K562 (cell line): ENCODE results near the gene CCNJL. TPM values are rescaled to one million over a fixed set of nuclear protein-coding genes. Genes with fewer than 3 reads are reported as not detected.

ENCODE experiments used
- ATAC-seq: fragments of 200-7000 bp; cut with Tn5 transposase; 3 replicates; pipeline ENCODE4 v1.9.1; 2020; ENCODE audit warnings: moderate library complexity
- BruUV-seq: library from RNA; stranded (reverse); fragments of 400-500 nt; replicated peaks from 2 replicates; lab custom pipeline; 2021; lab: Mats Ljungman, UMichigan
- CTCF ChIA-PET: fragments of 300-600 bp; formaldehyde crosslinking; extraction: SDS; loops from one replicate; lab custom pipeline; 2021; ENCODE audit warnings: low intra/inter-chr PET ratio; lab: Yijun Ruan, JAX
- POLR2A ChIA-PET: fragments of 300-600, 350-650 bp; sonication (Branson Sonifier 250); formaldehyde crosslinking; extraction: SDS; loops from one replicate; lab custom pipeline; 2021; ENCODE audit warnings: antibody characterized with exemption, inconsistent platforms; lab: Yijun Ruan, JAX
- DNase-seq, 4 experiments: peaks; one replicate each; pipeline versions ENCODE4 v3.0.0 to v3.0.0-alpha.2; 2011 to 2018; ENCODE audit warnings: low spot score in 3 of 4, mixed read lengths in 3 of 4; ENCODE audit errors: extremely low read depth in 1 of 4
- FAIRE-seq: peaks from 2 replicates; lab custom pipeline; 2011; peaks lifted over from hg19 to GRCh38; lab: Jason Lieb, UNC
- H2AFZ ChIP-seq: 2 replicates; pipeline ENCODE4 v1.6.0; 2011; ENCODE audit warnings: low read depth, low read length, control low read depth, inconsistent platforms
- H3K27ac ChIP-seq: fragments of 200-600 bp; 3 replicates; pipeline ENCODE4 v1.8.0; 2011; ENCODE audit warnings: low read depth, mild to moderate bottlenecking, control low read depth, inconsistent platforms, low read length, moderate library complexity, mixed read lengths; ENCODE audit errors: extremely low read depth
- H3K27me3 ChIP-seq, 2 experiments: fragments of 300-600 bp in 1 of 2; 2 replicates in 1 of 2; 3 replicates in 1 of 2; pipeline versions ENCODE4 v1.6.0 to v1.8.0; 2011; ENCODE audit warnings: inconsistent platforms in 2 of 2, low read length in 2 of 2, mild to moderate bottlenecking in 1 of 2, mixed read lengths in 1 of 2, moderate library complexity in 1 of 2; ENCODE audit not compliant: control insufficient read depth in 2 of 2, insufficient read depth in 2 of 2
- H3K36me3 ChIP-seq: fragments of 300-600 bp; 3 replicates; pipeline ENCODE4 v1.8.0; 2011; ENCODE audit warnings: mild to moderate bottlenecking, low read length, inconsistent platforms; ENCODE audit not compliant: control insufficient read depth, insufficient read depth
- H3K4me1 ChIP-seq, 2 experiments: fragments of 200-600 bp in 1 of 2; replicated peaks in 1 of 2; 2 replicates in 1 of 2; 3 replicates in 1 of 2; pipeline versions ENCODE4 v1.5.1 to v1.8.0; 2011; ENCODE audit warnings: inconsistent platforms in 2 of 2, low read length in 2 of 2, mild to moderate bottlenecking in 1 of 2, mixed read lengths in 1 of 2, moderate library complexity in 1 of 2; ENCODE audit not compliant: control insufficient read depth in 2 of 2, insufficient read depth in 2 of 2
- H3K4me2 ChIP-seq: 2 replicates; pipeline ENCODE4 v1.6.1; 2011; ENCODE audit warnings: low read length, control low read depth, inconsistent platforms, mixed read lengths; ENCODE audit not compliant: insufficient read depth
- H3K4me3 ChIP-seq: fragments of 200-600 bp; sonication (generic), shearing (Covaris generic); 2 replicates; pipeline ENCODE4 v1.5.1; 2016; ENCODE audit warnings: control low read depth, inconsistent platforms
- H3K79me2 ChIP-seq: fragments of 200-600 bp; 3 replicates; pipeline ENCODE4 v1.8.0; 2011; ENCODE audit warnings: low read length, inconsistent platforms; ENCODE audit not compliant: control insufficient read depth, insufficient read depth
- H3K9ac ChIP-seq, 2 experiments: 2 replicates each; pipeline versions ENCODE4 v1.6.0 to v1.6.1; 2011; ENCODE audit warnings: low read depth in 2 of 2, low read length in 2 of 2, control low read depth in 1 of 2, inconsistent platforms in 1 of 2, mild to moderate bottlenecking in 1 of 2, mixed read lengths in 1 of 2; ENCODE audit not compliant: insufficient read depth in 1 of 2
- H3K9me1 ChIP-seq: one replicate; pipeline ENCODE4 v1.6.0; 2011; ENCODE audit warnings: inconsistent platforms, mild to moderate bottlenecking, low read length, moderate library complexity; ENCODE audit not compliant: control insufficient read depth, insufficient read depth
- H3K9me3 ChIP-seq: replicated peaks from 2 replicates; pipeline ENCODE4 v1.5.1; 2011; ENCODE audit warnings: low read depth, low read length, inconsistent platforms; ENCODE audit not compliant: control insufficient read depth, insufficient read depth
- H4K20me1 ChIP-seq: replicated peaks from 2 replicates; pipeline ENCODE4 v1.6.1; 2011; ENCODE audit warnings: low read length, inconsistent platforms, mixed read lengths; ENCODE audit not compliant: control insufficient read depth, insufficient read depth
- CBFA2T2 ChIP-seq: fragments of 450-650 bp; conservative IDR thresholded peaks from 2 replicates; pipeline ENCODE4 v1.6.1; 2017; ENCODE audit warnings: mild to moderate bottlenecking
- RAD51 ChIP-seq: fragments of 450-650 bp; IDR thresholded peaks from 2 replicates; pipeline ENCODE4 v1.7.1; 2016; ENCODE audit warnings: low read depth, mild to moderate bottlenecking, borderline replicate concordance
- TOE1 ChIP-seq, 2 experiments: fragments of 450-650 bp in 1 of 2; sonication (generic) in 1 of 2; formaldehyde crosslinking in 1 of 2; IDR thresholded peaks; 2 replicates each; pipeline versions ENCODE4 v1.7.1 to v1.8.0; 2016 to 2022; ENCODE audit warnings: borderline replicate concordance in 2 of 2, mild to moderate bottlenecking in 2 of 2, antibody characterized with exemption in 1 of 2, inconsistent platforms in 1 of 2, low read depth in 1 of 2, missing genetic modification reagents in 1 of 2, moderate library complexity in 1 of 2
- USF2 ChIP-seq: sonication (generic); formaldehyde crosslinking; IDR thresholded peaks from 2 replicates; pipeline ENCODE4 v1.5.0; 2020; ENCODE audit warnings: missing genetic modification reagents
- ZBTB33 ChIP-seq: sonication (generic); formaldehyde crosslinking; IDR thresholded peaks from 2 replicates; pipeline ENCODE4 v1.8.1; 2023; ENCODE audit warnings: mild to moderate bottlenecking, missing genetic modification reagents
- ZNF124 ChIP-seq: sonication (generic); formaldehyde crosslinking; IDR thresholded peaks from 2 replicates; pipeline ENCODE4 v1.8.1; 2022; ENCODE audit warnings: missing genetic modification reagents
- WGBS: fragments of 100-300 bp; shearing (Covaris generic); methylation state at CpG from one replicate; pipeline ENCODE4 v1.1.6; 2016; ENCODE audit warnings: low coverage, mixed read lengths; ENCODE audit not compliant: insufficient coverage; ENCODE audit errors: missing lambda C conversion rate; 5-methylcytosine and 5-hydroxymethylcytosine counted together
- in situ Hi-C: fragments of 300-500 bp; cut with MboI; formaldehyde crosslinking; loops from 4 replicates; pipeline ENCODE4 v1.15.0; 2018; ENCODE audit warnings: inconsistent platforms, mixed read lengths
- intact Hi-C: fragments of 100-400 bp; cut with micrococcal nuclease; formaldehyde crosslinking; loops from 2 replicates; pipeline ENCODE4 v1.14.2; 2022
- polyA plus RNA-seq, 8 experiments: library from polyadenylated mRNA; depleted of rRNA in 4 of 8; stranded (reverse) in 5 of 8; unstranded in 3 of 8; fragments of >200 nt; fragmentation: Nextera tagmentation in 2 of 8; fragmentation: Illumina TruSeq in 1 of 8; extraction: Ambion mirVana in 2 of 8; extraction: Trizol in 1 of 8; gene quantifications; 2 replicates each; pipeline versions ENCODE4 v1.2.1 to v1.2.3, GENCODE V29; 2011 to 2014; ENCODE audit warnings: inconsistent platforms in 1 of 8, missing spikeins in 1 of 8
- small RNA-seq: library from RNA; depleted of rRNA; stranded (forward); fragments of <200 nt; gene quantifications from one replicate; pipeline ENCODE3, GENCODE V24; 2014
- total RNA-seq, 7 experiments: library from RNA; depleted of rRNA in 6 of 7; stranded (reverse); fragments of >200 nt in 6 of 7; fragmentation: Illumina TruSeq in 2 of 7; extraction: Trizol in 2 of 7; gene quantifications; 2 replicates each; pipeline versions ENCODE4 v1.2.1 to v1.2.3, GENCODE V29; 2011 to 2021; ENCODE audit warnings: low replicate concordance in 1 of 7
- TF ChIP-seq, protein P1 (sequence below): fragments of 450-650 bp; formaldehyde crosslinking; IDR thresholded peaks from 2 replicates; pipeline ENCODE4 v1.4.0; 2020; ENCODE audit warnings: mild to moderate bottlenecking, mixed read lengths

Gene CCNJL
- total and polyA plus RNA-seq, 9 of the 15 experiments (the other 6 are each of a cell fraction or from before 2014, with no cell fraction given), result 0.04 TPM; not detected in 8

- no peak overlapping the region for H3K4me2 ChIP-seq
These were observed 105.3 kb downstream of the CCNJL start for GRCh38 chr5:160207061-160207460.

More at GRCh38 chr5:160207061-160207460, 105.3 kb downstream of the CCNJL start:
- no peak overlapping the region for H3K9ac ChIP-seq
- TF ChIP-seq USF2 (CRISPR knock-in tag) (peak; percentile 49), ZBTB33 (CRISPR knock-in tag) (no peak), CBFA2T2 (peak; percentile 13; the same call in 1 of the 2 replicates), RAD51 (peak; percentile 62), ZNF124 (no peak), TOE1 (IDR thresholded peaks at IDR 0.05; ENCODE audit: borderline replicate concordance) (0 out of 2 replicates have a peak, but pooled peaks have one; percentile 51), TOE1 (CRISPR knock-in tag; IDR thresholded peaks at IDR 0.05; ENCODE audit: borderline replicate concordance, low read depth) (no peak)
- TF ChIP-seq, protein P1, sequence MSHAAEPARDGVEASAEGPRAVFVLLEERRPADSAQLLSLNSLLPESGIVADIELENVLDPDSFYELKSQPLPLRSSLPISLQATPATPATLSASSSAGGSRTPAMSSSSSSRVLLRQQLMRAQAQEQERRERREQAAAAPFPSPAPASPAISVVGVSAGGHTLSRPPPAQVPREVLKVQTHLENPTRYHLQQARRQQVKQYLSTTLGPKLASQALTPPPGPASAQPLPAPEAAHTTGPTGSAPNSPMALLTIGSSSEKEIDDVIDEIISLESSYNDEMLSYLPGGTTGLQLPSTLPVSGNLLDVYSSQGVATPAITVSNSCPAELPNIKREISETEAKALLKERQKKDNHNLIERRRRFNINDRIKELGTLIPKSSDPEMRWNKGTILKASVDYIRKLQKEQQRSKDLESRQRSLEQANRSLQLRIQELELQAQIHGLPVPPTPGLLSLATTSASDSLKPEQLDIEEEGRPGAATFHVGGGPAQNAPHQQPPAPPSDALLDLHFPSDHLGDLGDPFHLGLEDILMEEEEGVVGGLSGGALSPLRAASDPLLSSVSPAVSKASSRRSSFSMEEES (CRISPR knock-in tag), result peak; percentile 73
- TF ChIP-seq, all 486 proteins: peak for 5
- Histone ChIP-seq H3K27me3 (peaks cover 11 to 17% of the 10 kb centered on the region in 2 experiments), H3K27ac (no peak overlapping the region), H3K79me2 (no peaks in the 10 kb centered on the region), H3K4me3 (no peak overlapping the region), H4K20me1 (no peaks in the 10 kb centered on the region), H3K9me1 (no peaks in the 10 kb centered on the region), H2AFZ (no peak overlapping the region), H3K4me1 (no peaks in the 10 kb centered on the region; a peak in 1 of 5 replicates), H3K36me3 (no peaks in the 10 kb centered on the region), H3K9me3 (0 out of 2 replicates have a peak, but pooled peaks cover 1% of the 10 kb centered on the region)
- POLR2A ChIA-PET, result interaction anchor here (1.0 kb wide), 1 partner anchor 214 kb away, joined by 3 read pairs; the partner anchor contains the start of gene PTTG1
- CTCF ChIA-PET, result no interaction called here
- in situ Hi-C loops, result no loop called here
- no peak for FAIRE-seq
- BruUV-seq, result no TSS peak
- intact Hi-C loops, result no loop called here
- no peak for DNase-seq
- WGBS, result 5% methylated on average over 2 of the region's 2 CpGs
- no peak for ATAC-seq

Small RNA genes within 50 kb of the gene (small RNA-seq; reads per million reads assigned to genes)
- gene AC112191.3, result not detected

Other genes starting within 250 kb of the CCNJL start
- 11.1 and 16.2 TPM in 2 replicates for gene PWWP2A, start 193.1 kb downstream of the CCNJL start, total RNA-seq (2014; rRNA removed)
- 16.7 and 17.2 TPM in 2 replicates for gene PWWP2A, start 193.1 kb downstream of the CCNJL start, total RNA-seq (2014; rRNA removed; fragmentation: Illumina TruSeq; extraction: Trizol)
- 15.4 and 16.7 TPM in 2 replicates for gene PWWP2A, start 193.1 kb downstream of the CCNJL start, total RNA-seq (2015; rRNA removed; fragmentation: Illumina TruSeq; extraction: Trizol)
- 18.2 and 18.6 TPM in 2 replicates for gene PWWP2A, start 193.1 kb downstream of the CCNJL start, total RNA-seq (2021)
- 14.6 and 15.6 TPM in 2 replicates for gene PWWP2A, start 193.1 kb downstream of the CCNJL start, polyA plus RNA-seq (2011; rRNA removed)
- 15.7 and 26.3 TPM in 2 replicates for gene PWWP2A, start 193.1 kb downstream of the CCNJL start, polyA plus RNA-seq (2014; fragmentation: Illumina TruSeq; extraction: Trizol)
- 1 to 10 TPM; 2.7 to 3.6 TPM for gene PWWP2A, start 193.1 kb downstream of the CCNJL start, polyA plus RNA-seq (2014; fragmentation: Nextera tagmentation; extraction: Ambion mirVana)
- 11.0 and 12.7 TPM in 2 replicates for gene PWWP2A, start 193.1 kb downstream of the CCNJL start, polyA plus RNA-seq (2014; rRNA removed)
- not detected in 2 replicates for gene FABP6, start 83.1 kb downstream of the CCNJL start, total RNA-seq (2014; rRNA removed)
- 0.18 TPM in 1 of 2 replicates, not detected in the other for gene FABP6, start 83.1 kb downstream of the CCNJL start, total RNA-seq (2014; rRNA removed; fragmentation: Illumina TruSeq; extraction: Trizol)
- gene FABP6, start 83.1 kb downstream of the CCNJL start, total RNA-seq (2015; rRNA removed; fragmentation: Illumina TruSeq; extraction: Trizol), result not detected in 2 replicates
- gene FABP6, start 83.1 kb downstream of the CCNJL start, total RNA-seq (2021), result not detected in 2 replicates
- gene FABP6, start 83.1 kb downstream of the CCNJL start, polyA plus RNA-seq (2011; rRNA removed), result 0.21 and 0.27 TPM in 2 replicates
- gene FABP6, start 83.1 kb downstream of the CCNJL start, polyA plus RNA-seq (2014; fragmentation: Illumina TruSeq; extraction: Trizol), result not detected in 2 replicates
- gene FABP6, start 83.1 kb downstream of the CCNJL start, polyA plus RNA-seq (2014; fragmentation: Nextera tagmentation; extraction: Ambion mirVana), result under 1 TPM; 0.11 to 0.24 TPM
- gene FABP6, start 83.1 kb downstream of the CCNJL start, polyA plus RNA-seq (2014; rRNA removed), result 0.33 and 0.78 TPM in 2 replicates
- not detected in 2 replicates for gene C1QTNF2, start 58.1 kb upstream of the CCNJL start, total RNA-seq (2014; rRNA removed)
- not detected in 2 replicates for gene C1QTNF2, start 58.1 kb upstream of the CCNJL start, total RNA-seq (2014; rRNA removed; fragmentation: Illumina TruSeq; extraction: Trizol)
- not detected in 2 replicates for gene C1QTNF2, start 58.1 kb upstream of the CCNJL start, total RNA-seq (2015; rRNA removed; fragmentation: Illumina TruSeq; extraction: Trizol)
- not detected in 2 replicates for gene C1QTNF2, start 58.1 kb upstream of the CCNJL start, total RNA-seq (2021)
- gene C1QTNF2, start 58.1 kb upstream of the CCNJL start, polyA plus RNA-seq (2011; rRNA removed), result not detected in 2 replicates
- gene C1QTNF2, start 58.1 kb upstream of the CCNJL start, polyA plus RNA-seq (2014; fragmentation: Illumina TruSeq; extraction: Trizol), result not detected in 2 replicates
- not detected for gene C1QTNF2, start 58.1 kb upstream of the CCNJL start, polyA plus RNA-seq (2014; fragmentation: Nextera tagmentation; extraction: Ambion mirVana)
- not detected in 2 replicates for gene C1QTNF2, start 58.1 kb upstream of the CCNJL start, polyA plus RNA-seq (2014; rRNA removed)
- gene FAM200C, start 87.5 kb upstream of the CCNJL start, total RNA-seq (2014; rRNA removed), result 0.86 and 1.5 TPM in 2 replicates
- 2.9 and 3.2 TPM in 2 replicates for gene FAM200C, start 87.5 kb upstream of the CCNJL start, total RNA-seq (2014; rRNA removed; fragmentation: Illumina TruSeq; extraction: Trizol)
- 2.2 and 2.5 TPM in 2 replicates for gene FAM200C, start 87.5 kb upstream of the CCNJL start, total RNA-seq (2015; rRNA removed; fragmentation: Illumina TruSeq; extraction: Trizol)
- 1.7 and 1.9 TPM in 2 replicates for gene FAM200C, start 87.5 kb upstream of the CCNJL start, total RNA-seq (2021)
- 7.0 and 7.2 TPM in 2 replicates for gene FAM200C, start 87.5 kb upstream of the CCNJL start, polyA plus RNA-seq (2011; rRNA removed)
- 1.3 and 1.8 TPM in 2 replicates for gene FAM200C, start 87.5 kb upstream of the CCNJL start, polyA plus RNA-seq (2014; fragmentation: Illumina TruSeq; extraction: Trizol)
- 1 to 10 TPM; 1.3 to 1.8 TPM for gene FAM200C, start 87.5 kb upstream of the CCNJL start, polyA plus RNA-seq (2014; fragmentation: Nextera tagmentation; extraction: Ambion mirVana)
- 1.4 and 1.6 TPM in 2 replicates for gene FAM200C, start 87.5 kb upstream of the CCNJL start, polyA plus RNA-seq (2014; rRNA removed)
- gene SLU7, start 106.5 kb upstream of the CCNJL start, total RNA-seq (2014; rRNA removed), result 51.8 and 65.7 TPM in 2 replicates
- gene SLU7, start 106.5 kb upstream of the CCNJL start, total RNA-seq (2014; rRNA removed; fragmentation: Illumina TruSeq; extraction: Trizol), result 53.4 and 71.6 TPM in 2 replicates
- 40.8 and 48.1 TPM in 2 replicates for gene SLU7, start 106.5 kb upstream of the CCNJL start, total RNA-seq (2015; rRNA removed; fragmentation: Illumina TruSeq; extraction: Trizol)
- gene SLU7, start 106.5 kb upstream of the CCNJL start, total RNA-seq (2021), result 38.4 and 43.6 TPM in 2 replicates
- 46.5 and 56.0 TPM in 2 replicates for gene SLU7, start 106.5 kb upstream of the CCNJL start, polyA plus RNA-seq (2011; rRNA removed)
- gene SLU7, start 106.5 kb upstream of the CCNJL start, polyA plus RNA-seq (2014; fragmentation: Illumina TruSeq; extraction: Trizol), result 52.4 and 57.4 TPM in 2 replicates
- 10 to 100 TPM; 42.1 to 54.8 TPM for gene SLU7, start 106.5 kb upstream of the CCNJL start, polyA plus RNA-seq (2014; fragmentation: Nextera tagmentation; extraction: Ambion mirVana)
- gene SLU7, start 106.5 kb upstream of the CCNJL start, polyA plus RNA-seq (2014; rRNA removed), result 50.4 and 56.9 TPM in 2 replicates
- gene PTTG1, start 109.3 kb upstream of the CCNJL start, total RNA-seq (2014; rRNA removed), result 251 and 270 TPM in 2 replicates
- 314 and 340 TPM in 2 replicates for gene PTTG1, start 109.3 kb upstream of the CCNJL start, total RNA-seq (2014; rRNA removed; fragmentation: Illumina TruSeq; extraction: Trizol)
- 294 and 318 TPM in 2 replicates for gene PTTG1, start 109.3 kb upstream of the CCNJL start, total RNA-seq (2015; rRNA removed; fragmentation: Illumina TruSeq; extraction: Trizol)
- 193 and 215 TPM in 2 replicates for gene PTTG1, start 109.3 kb upstream of the CCNJL start, total RNA-seq (2021)
- gene PTTG1, start 109.3 kb upstream of the CCNJL start, polyA plus RNA-seq (2011; rRNA removed), result 290 and 349 TPM in 2 replicates
- gene PTTG1, start 109.3 kb upstream of the CCNJL start, polyA plus RNA-seq (2014; fragmentation: Illumina TruSeq; extraction: Trizol), result 522 and 779 TPM in 2 replicates
- 1,000 to 10,000 TPM; 1,025 to 1,088 TPM for gene PTTG1, start 109.3 kb upstream of the CCNJL start, polyA plus RNA-seq (2014; fragmentation: Nextera tagmentation; extraction: Ambion mirVana)
- gene PTTG1, start 109.3 kb upstream of the CCNJL start, polyA plus RNA-seq (2014; rRNA removed), result 422 and 674 TPM in 2 replicates